ENCODE measurements around the gene ISY1.

DNA sequence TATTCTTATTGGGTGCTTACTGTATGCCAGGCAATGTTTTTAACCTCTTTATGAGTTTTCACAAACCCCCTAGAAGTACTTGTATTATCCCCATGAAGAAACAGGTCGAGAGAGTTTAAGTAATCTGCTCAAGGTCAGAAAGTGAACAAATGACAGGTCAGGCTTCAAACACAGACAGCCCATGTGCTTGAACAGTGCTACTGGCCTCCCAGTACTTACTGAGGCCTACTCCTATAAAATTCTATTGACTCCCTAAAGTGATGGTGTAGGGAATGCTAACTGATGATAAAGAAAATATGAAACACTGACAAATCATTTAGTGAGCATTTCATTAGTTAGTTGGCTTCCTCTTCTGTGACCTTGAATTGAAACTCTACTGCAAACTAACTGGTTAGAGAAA lies 27.0 kb upstream of the ISY1 start:
- TF ChIP-seq TP53 (CRISPR knock-in tag; IDR thresholded peaks at IDR 0.05) (no peak), POLR2A (IDR thresholded peaks at IDR 0.05; ENCODE audit: low read length) (no peak), NFE2L2 (conservative IDR thresholded peaks at IDR 0.05; ENCODE audit: low read length) (no peak), KDM1A (IDR thresholded peaks at IDR 0.05; ENCODE audit: low read depth) (no peak), RCOR1 (IDR thresholded peaks at IDR 0.05; ENCODE audit: low read depth, low read length) (no peak), JUN (IDR thresholded peaks at IDR 0.05) (no peak)
- TF ChIP-seq, protein P1, sequence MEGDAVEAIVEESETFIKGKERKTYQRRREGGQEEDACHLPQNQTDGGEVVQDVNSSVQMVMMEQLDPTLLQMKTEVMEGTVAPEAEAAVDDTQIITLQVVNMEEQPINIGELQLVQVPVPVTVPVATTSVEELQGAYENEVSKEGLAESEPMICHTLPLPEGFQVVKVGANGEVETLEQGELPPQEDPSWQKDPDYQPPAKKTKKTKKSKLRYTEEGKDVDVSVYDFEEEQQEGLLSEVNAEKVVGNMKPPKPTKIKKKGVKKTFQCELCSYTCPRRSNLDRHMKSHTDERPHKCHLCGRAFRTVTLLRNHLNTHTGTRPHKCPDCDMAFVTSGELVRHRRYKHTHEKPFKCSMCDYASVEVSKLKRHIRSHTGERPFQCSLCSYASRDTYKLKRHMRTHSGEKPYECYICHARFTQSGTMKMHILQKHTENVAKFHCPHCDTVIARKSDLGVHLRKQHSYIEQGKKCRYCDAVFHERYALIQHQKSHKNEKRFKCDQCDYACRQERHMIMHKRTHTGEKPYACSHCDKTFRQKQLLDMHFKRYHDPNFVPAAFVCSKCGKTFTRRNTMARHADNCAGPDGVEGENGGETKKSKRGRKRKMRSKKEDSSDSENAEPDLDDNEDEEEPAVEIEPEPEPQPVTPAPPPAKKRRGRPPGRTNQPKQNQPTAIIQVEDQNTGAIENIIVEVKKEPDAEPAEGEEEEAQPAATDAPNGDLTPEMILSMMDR (IDR thresholded peaks at IDR 0.05): no peak
- TF ChIP-seq, protein P2, sequence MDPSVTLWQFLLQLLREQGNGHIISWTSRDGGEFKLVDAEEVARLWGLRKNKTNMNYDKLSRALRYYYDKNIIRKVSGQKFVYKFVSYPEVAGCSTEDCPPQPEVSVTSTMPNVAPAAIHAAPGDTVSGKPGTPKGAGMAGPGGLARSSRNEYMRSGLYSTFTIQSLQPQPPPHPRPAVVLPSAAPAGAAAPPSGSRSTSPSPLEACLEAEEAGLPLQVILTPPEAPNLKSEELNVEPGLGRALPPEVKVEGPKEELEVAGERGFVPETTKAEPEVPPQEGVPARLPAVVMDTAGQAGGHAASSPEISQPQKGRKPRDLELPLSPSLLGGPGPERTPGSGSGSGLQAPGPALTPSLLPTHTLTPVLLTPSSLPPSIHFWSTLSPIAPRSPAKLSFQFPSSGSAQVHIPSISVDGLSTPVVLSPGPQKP (IDR thresholded peaks at IDR 0.05; ENCODE audit: low read depth, low read length): no peak
